PC-9 (cell line): ENCODE data around the gene TRIM3. TPM values are rescaled to one million over a fixed set of nuclear protein-coding genes. Genes with fewer than 3 reads are reported as not detected.

Source experiments
- BruUV-seq: library from RNA; stranded (reverse); fragments of 400-500 nt; replicated peaks from 2 replicates; lab custom pipeline; 2021; lab: Mats Ljungman, UMichigan
- CTCF ChIA-PET: fragments of 300-600 bp; sonication (Branson Sonifier 250); formaldehyde crosslinking; loops from one replicate; lab custom pipeline; 2022; ENCODE audit warnings: antibody characterized with exemption; lab: Charles Lee
- POLR2A ChIA-PET: fragments of 300-600 bp; sonication (Branson Sonifier 250); formaldehyde crosslinking; loops from one replicate; lab custom pipeline; 2022; ENCODE audit warnings: antibody characterized with exemption; ENCODE audit not compliant: unreplicated experiment; lab: Charles Lee
- DNase-seq, 2 experiments: peaks; one replicate each; pipeline versions ENCODE4 v3.0.0 to v3.0.0-alpha.2; 2015 to 2022; ENCODE audit warnings: mixed read lengths in 1 of 2
- H2AFZ ChIP-seq: fragments of 200-600 bp; sonication (generic); 2 replicates; pipeline ENCODE4 v1.8.1; 2017; ENCODE audit warnings: antibody characterized with exemption
- H3F3A ChIP-seq: fragments of 200-600 bp; sonication (generic); 2 replicates; pipeline ENCODE4 v1.8.1; 2017; ENCODE audit warnings: antibody characterized with exemption, mild to moderate bottlenecking, low read depth; ENCODE audit not compliant: insufficient read depth
- H3K27ac ChIP-seq: fragments of 200-600 bp; sonication (generic); 2 replicates; pipeline ENCODE4 v1.6.1; 2016; ENCODE audit warnings: mixed run types
- H3K27me3 ChIP-seq: fragments of 200-600 bp; sonication (generic); 2 replicates; pipeline ENCODE4 v1.6.1; 2016; ENCODE audit warnings: low read depth, mixed run types; ENCODE audit not compliant: insufficient read depth
- H3K36me3 ChIP-seq: fragments of 200-600 bp; sonication (generic); 2 replicates; pipeline ENCODE4 v1.6.1; 2016; ENCODE audit warnings: low read depth, mixed run types
- H3K4me1 ChIP-seq: fragments of 200-600 bp; sonication (generic); replicated peaks from 2 replicates; pipeline ENCODE4 v1.6.1; 2016; ENCODE audit warnings: mixed run types; ENCODE audit not compliant: insufficient read depth
- H3K4me2 ChIP-seq: fragments of 200-600 bp; sonication (generic); 2 replicates; pipeline ENCODE4 v1.6.1; 2017; ENCODE audit warnings: mixed run types
- H3K4me3 ChIP-seq: fragments of 200-600 bp; sonication (generic); 2 replicates; pipeline ENCODE4 v1.6.1; 2016; ENCODE audit warnings: mixed run types
- H3K79me2 ChIP-seq: fragments of 200-600 bp; sonication (generic); 2 replicates; pipeline ENCODE4 v1.6.1; 2017; ENCODE audit warnings: low read depth, mixed run types
- H3K9me2 ChIP-seq: fragments of 200-600 bp; sonication (generic); 2 replicates; pipeline ENCODE4 v1.8.1; 2017; ENCODE audit warnings: mild to moderate bottlenecking; ENCODE audit not compliant: insufficient read depth
- H3K9me3 ChIP-seq: fragments of 200-600 bp; sonication (generic); 2 replicates; pipeline ENCODE4 v1.8.1; 2016; ENCODE audit warnings: low read depth; ENCODE audit not compliant: insufficient read depth
- H4K20me1 ChIP-seq: fragments of 200-600 bp; sonication (generic); 2 replicates; pipeline ENCODE4 v1.8.1; 2017; ENCODE audit not compliant: insufficient read depth
- CTCF ChIP-seq: fragments of 200-600 bp; sonication (generic); conservative IDR thresholded peaks from 2 replicates; pipeline ENCODE4 v1.6.1; 2017; ENCODE audit warnings: mixed run types, antibody characterized with exemption, mild to moderate bottlenecking, moderate library complexity
- EZH2 ChIP-seq: fragments of 200-600 bp; sonication (generic); IDR thresholded peaks from 2 replicates; pipeline ENCODE4 v1.8.0; 2017; ENCODE audit warnings: antibody characterized with exemption, low read depth
- intact Hi-C: fragments of 100-400 bp; cut with micrococcal nuclease; formaldehyde crosslinking; loops from one replicate; pipeline ENCODE4 v1.10.0; 2022; ENCODE audit not compliant: unreplicated experiment
- total RNA-seq: library from RNA; stranded (reverse); gene quantifications from 2 replicates; pipeline ENCODE4 v1.2.3, GENCODE V29; 2021

Gene TRIM3
- total RNA-seq, 1 experiment from 2014 or later: 9.0 TPM

DNA sequence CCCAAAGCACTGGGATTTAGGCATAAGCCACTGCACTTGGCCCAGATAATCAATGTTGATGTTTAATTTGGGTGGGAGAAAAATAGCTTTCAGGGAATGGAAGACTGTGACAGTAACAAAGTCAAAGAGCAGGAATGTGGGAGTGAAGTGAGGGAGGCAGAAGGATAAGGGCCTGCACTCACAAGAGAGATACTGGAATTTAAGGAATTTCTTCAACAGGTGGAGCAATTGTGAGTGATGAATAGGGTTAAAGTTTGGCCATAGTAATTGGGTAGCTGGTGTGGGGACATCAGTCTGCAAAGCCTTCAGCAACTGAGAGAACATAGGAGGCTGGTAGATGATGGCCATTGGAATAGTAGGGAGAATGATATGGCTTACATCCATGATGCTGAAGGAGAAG, 46.2 kb downstream of the TRIM3 start:
- DNase-seq: no peak

GRCh38 chr11:6420677-6421076, 53.1 kb downstream of the TRIM3 start:
- no peak overlapping the region for H3K4me3 ChIP-seq
- H3K9me2 ChIP-seq: no peaks in the 10 kb centered on the region
- no peak for DNase-seq
- no peak overlapping the region for H2AFZ ChIP-seq
- no peak for TF ChIP-seq EZH2
- TF ChIP-seq CTCF: no peak
- ChIA-PET CTCF (no interaction called here), POLR2A (interaction anchor here (0.7 kb wide), 1 partner anchor 74 kb away, joined by 3 read pairs; no protein-coding TSS in a partner anchor)
- no peak overlapping the region for H3K4me2 ChIP-seq
- intact Hi-C loops: no loop called here
- no peaks in the 10 kb centered on the region for H3K79me2 ChIP-seq
- H3K9me3 ChIP-seq: no peaks in the 10 kb centered on the region
- no peaks in the 10 kb centered on the region for H4K20me1 ChIP-seq
- BruUV-seq: no TSS peak
- H3K27me3 ChIP-seq: peaks cover 21% of the 10 kb centered on the region; the same call in 1 of the 2 replicates
- no peaks in the 10 kb centered on the region for H3F3A ChIP-seq
- no peaks in the 10 kb centered on the region for H3K36me3 ChIP-seq
- H3K4me1 ChIP-seq: no peaks in the 10 kb centered on the region
- no peak overlapping the region for H3K27ac ChIP-seq

More for the DNA sequence above, 46.2 kb downstream of the TRIM3 start:
- no peak overlapping the region for H3K27ac ChIP-seq
- no peaks in the 10 kb centered on the region for H3K36me3 ChIP-seq
- no peaks in the 10 kb centered on the region for H4K20me1 ChIP-seq
- no peak overlapping the region for H3K4me2 ChIP-seq
- CTCF ChIA-PET: no interaction called here
- H3K79me2 ChIP-seq: no peaks in the 10 kb centered on the region
- intact Hi-C loops: no loop called here
- no peak overlapping the region for H2AFZ ChIP-seq
- H3K9me3 ChIP-seq: no peaks in the 10 kb centered on the region
- no peak for TF ChIP-seq CTCF
- TF ChIP-seq EZH2: no peak
- POLR2A ChIA-PET: no interaction called here
- 0 out of 2 replicates have a peak, but pooled peaks cover 3% of the 10 kb centered on the region for H3K4me1 ChIP-seq
- BruUV-seq: no TSS peak
- H3F3A ChIP-seq: no peaks in the 10 kb centered on the region
- H3K9me2 ChIP-seq: no peaks in the 10 kb centered on the region
- H3K27me3 ChIP-seq: 0 out of 2 replicates have a peak, but pooled peaks cover under 1% of the 10 kb centered on the region
- H3K4me3 ChIP-seq: no peak overlapping the region

GRCh38 chr11:6419009-6419631, 54.6 kb downstream of the TRIM3 start, which contains the start of gene APBB1:
Gene APBB1 (minus strand): TSS chr11:6419094. CDS start chr11:6411347, 7,747 bp downstream.
- H3K36me3 ChIP-seq: no peaks in the 10 kb centered on the region
- peaks cover 21% of the 10 kb centered on the region; the same call in 1 of the 2 replicates for H3K27me3 ChIP-seq
- no peak within 1 kb of the TSS for H3K27ac ChIP-seq
- ChIA-PET POLR2A (interaction anchor here (0.5 kb wide), 1 partner anchor 40 kb away, joined by 4 read pairs; no protein-coding TSS in a partner anchor), CTCF (interaction anchor here (0.6 kb wide), 1 partner anchor 40 kb away, joined by 3 read pairs; no protein-coding TSS in a partner anchor)
- H3K4me3 ChIP-seq: peak within 1 kb of the TSS; percentile 49; the same call in 1 of the 2 replicates
- H2AFZ ChIP-seq: peak within 1 kb of the TSS; percentile 55; the same call in 1 of the 2 replicates
- H3K9me2 ChIP-seq: no peaks in the 10 kb centered on the region
- BruUV-seq: no TSS peak
- no peaks in the 10 kb centered on the region for H3F3A ChIP-seq
- TF ChIP-seq CTCF (no peak), EZH2 (no peak)
- H3K9me3 ChIP-seq: no peaks in the 10 kb centered on the region
- H4K20me1 ChIP-seq: no peaks in the 10 kb centered on the region
- no peaks in the 10 kb centered on the region for H3K79me2 ChIP-seq
- H3K4me1 ChIP-seq: no peaks in the 10 kb centered on the region
- intact Hi-C loops: no loop called here
- no peak for DNase-seq
- peak within 1 kb of the TSS; percentile 58; the same call in 1 of the 2 replicates for H3K4me2 ChIP-seq
